Effector memory CD8-positive, alpha-beta T cell (primary cell): Measurements from ENCODE around the gene UBA52.
A peak's percentile ranks its signal among the peaks of the same experiment; 100 is the strongest.
"Not testable (repeated sequence)": the region's sequence is repeated elsewhere in the genome, so short reads cannot be mapped to it uniquely, and the experiment has no call there.

Experiments
- ATAC-seq: fragments of 150-1000 bp; cut with Tn5 transposase; replicated peaks from 2 replicates; pipeline ENCODE4 v1.10.0; 2021; ENCODE audit warnings: mild to moderate bottlenecking, moderate library complexity
- DNase-seq, 3 experiments: peaks; one replicate each; pipeline ENCODE4 v3.0.0; 2021
- H3K27ac Mint-ChIP-seq, 2 donors: one replicate each; pipeline ENCODE4 v1.8.0; 2022; ENCODE audit warnings: mild to moderate bottlenecking in 2 of 2, mixed read lengths in 2 of 2, moderate library complexity in 2 of 2
- H3K27me3 Mint-ChIP-seq, 2 donors: one replicate each; pipeline ENCODE4 v1.8.0; 2022; ENCODE audit warnings: mixed read lengths in 2 of 2
- H3K36me3 Mint-ChIP-seq: one replicate; pipeline ENCODE4 v1.8.0; 2022; ENCODE audit warnings: mild to moderate bottlenecking, moderate library complexity, mixed read lengths; ENCODE audit not compliant: insufficient read depth
- H3K4me1 Mint-ChIP-seq, 2 donors: one replicate each; pipeline ENCODE4 v1.8.0; 2022; ENCODE audit warnings: low read depth in 2 of 2, mixed read lengths in 2 of 2
- H3K4me3 Mint-ChIP-seq, 2 donors: one replicate each; pipeline ENCODE4 v1.8.0; 2022; ENCODE audit warnings: mild to moderate bottlenecking in 2 of 2, mixed read lengths in 2 of 2, moderate library complexity in 2 of 2
- H3K9me3 Mint-ChIP-seq, 2 donors: one replicate each; pipeline ENCODE4 v1.8.0; 2022; ENCODE audit warnings: mixed read lengths in 2 of 2

The UBA52 gene

DNA sequence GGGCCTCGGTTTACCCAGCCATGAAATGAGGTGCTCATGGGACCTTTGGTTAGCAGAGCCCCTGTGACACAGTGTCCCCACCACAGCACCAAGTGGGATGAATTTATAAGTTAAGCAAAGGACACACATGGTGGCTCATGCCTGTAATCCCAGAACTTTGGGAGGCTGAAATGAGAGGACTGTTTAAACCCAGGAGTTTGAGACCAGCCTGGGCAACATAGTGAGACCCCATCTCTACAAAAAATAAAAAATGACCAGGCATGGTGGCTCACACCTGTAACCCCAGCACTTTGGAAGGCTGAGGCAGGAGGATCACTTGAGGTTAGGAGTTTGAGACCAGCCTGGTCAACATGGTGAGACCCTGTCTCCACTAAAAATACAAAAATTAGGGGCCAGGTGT lies 31.5 kb upstream of the UBA52 start:
- not testable (repeated sequence) for DNase-seq, H3K27me3 Mint-ChIP-seq, ATAC-seq, H3K4me3 Mint-ChIP-seq, H3K9me3 Mint-ChIP-seq
- Mint-ChIP-seq H3K4me1 (peaks cover 18 to 25% of the 10 kb centered on the region in 2 donors), H3K36me3 (peaks cover 38% of the 10 kb centered on the region), H3K27ac (peak overlapping the region; percentile 32 to 46)

DNA sequence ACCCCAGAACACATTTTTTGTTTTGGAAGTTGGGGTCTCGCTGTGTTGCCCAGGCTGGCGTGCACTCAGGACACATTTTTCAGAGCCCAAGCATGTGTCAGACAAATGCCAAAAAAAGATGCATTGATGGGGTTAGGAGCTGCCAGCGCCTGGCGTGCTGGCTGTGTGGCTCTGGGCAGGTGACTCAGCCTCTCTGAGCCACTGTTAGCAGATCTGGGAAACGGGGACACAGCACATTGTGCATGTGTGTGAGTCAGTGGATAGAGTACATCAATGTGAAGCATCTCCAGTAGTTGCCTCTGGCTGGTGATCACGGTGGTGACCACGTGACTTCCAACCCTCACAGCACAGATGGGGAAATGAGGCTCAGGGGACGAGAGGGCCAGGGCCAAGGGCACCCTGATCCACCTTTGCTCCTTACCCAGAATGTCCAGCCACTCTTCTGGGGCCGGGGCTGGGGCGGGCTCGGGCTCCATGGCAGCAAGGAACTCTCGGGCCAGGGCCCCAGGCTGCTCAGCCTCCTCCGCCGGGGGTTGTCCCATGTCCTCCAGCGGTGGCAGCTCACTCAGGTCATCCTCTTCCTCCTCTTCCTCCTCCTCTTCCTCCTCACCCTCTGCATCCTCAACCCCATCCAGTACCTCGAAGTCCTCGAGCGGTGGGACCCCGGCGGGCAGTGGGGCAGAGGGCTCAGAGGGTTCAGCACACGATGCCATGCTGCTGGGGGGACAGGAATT lies 30.2 kb upstream of the UBA52 start:
- Mint-ChIP-seq H3K36me3 (peaks cover 38% of the 10 kb centered on the region), H3K4me3 (peak overlapping the region in 1 of 2 donors; percentile 97), H3K9me3 (no peaks in the 10 kb centered on the region), H3K27ac (peak overlapping the region; percentile 64 to 97), H3K4me1 (peaks cover 18 to 25% of the 10 kb centered on the region in 2 donors), H3K27me3 (no peaks in the 10 kb centered on the region)
- ATAC-seq = no peak
- no peak for DNase-seq

- Mint-ChIP-seq H3K4me3 (peak overlapping the region; percentile 95 to 97), H3K27ac (peak overlapping the region; percentile 97 to 98), H3K4me1 (peaks cover 18 to 22% of the 10 kb centered on the region in 2 donors), H3K9me3 (no peaks in the 10 kb centered on the region), H3K36me3 (peaks cover 38% of the 10 kb centered on the region), H3K27me3 (no peaks in the 10 kb centered on the region)
- DNase-seq (no peak), ATAC-seq (no peak)
Measured at GRCh38 chr19:18541992-18542940, 29.4 kb upstream of the UBA52 start.

DNA sequence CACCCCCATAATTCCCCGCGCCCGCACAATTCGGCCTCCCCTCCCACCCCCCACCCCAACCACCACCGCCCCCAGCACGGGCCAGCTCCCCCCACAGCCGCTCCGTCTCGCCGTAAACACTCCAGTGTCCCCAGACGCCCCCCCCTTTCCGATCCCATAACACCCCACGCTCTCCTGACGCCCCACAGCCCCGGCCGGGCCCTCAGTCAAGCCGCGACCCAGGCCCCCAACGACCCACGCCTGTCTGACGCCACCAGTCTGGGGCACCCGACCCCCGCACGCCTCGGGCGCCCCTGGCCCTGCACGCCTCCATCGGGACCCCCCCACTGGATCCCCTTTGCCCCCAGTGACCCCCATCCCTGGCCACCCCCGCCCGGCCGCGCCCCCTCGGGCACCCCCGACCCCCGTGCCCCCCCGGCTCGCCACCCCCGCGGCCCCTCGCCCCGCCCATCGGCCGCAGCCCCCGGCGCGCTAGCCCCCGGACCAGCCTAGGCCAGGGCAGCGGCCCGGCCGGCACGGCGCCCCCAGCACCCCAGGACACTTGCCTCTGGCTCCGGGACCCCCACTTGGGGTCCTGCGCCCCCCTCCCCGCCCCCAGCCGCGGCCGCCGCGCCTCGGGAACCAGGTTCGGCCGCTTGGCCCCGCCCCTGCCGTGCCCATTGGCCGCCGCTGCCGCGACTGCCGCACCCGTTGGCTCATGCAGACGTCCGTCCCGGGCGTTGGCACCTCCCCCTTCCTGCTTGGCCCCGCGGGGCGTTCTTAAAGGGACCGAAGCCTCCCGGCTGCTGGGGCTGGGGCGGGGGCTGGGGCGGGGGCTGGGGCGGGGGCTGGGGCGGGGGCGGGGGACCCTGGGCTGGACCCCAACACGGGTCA lies 28.5 kb upstream of the UBA52 start, which contains the start of gene FKBP8:
Gene FKBP8, minus strand, starts transcription at position 633 of the 873 bp plus-strand sequence. CDS start 1,603 bp downstream, outside the sequence.
- peaks cover 38% of the 10 kb centered on the region for H3K36me3 Mint-ChIP-seq

DNA sequence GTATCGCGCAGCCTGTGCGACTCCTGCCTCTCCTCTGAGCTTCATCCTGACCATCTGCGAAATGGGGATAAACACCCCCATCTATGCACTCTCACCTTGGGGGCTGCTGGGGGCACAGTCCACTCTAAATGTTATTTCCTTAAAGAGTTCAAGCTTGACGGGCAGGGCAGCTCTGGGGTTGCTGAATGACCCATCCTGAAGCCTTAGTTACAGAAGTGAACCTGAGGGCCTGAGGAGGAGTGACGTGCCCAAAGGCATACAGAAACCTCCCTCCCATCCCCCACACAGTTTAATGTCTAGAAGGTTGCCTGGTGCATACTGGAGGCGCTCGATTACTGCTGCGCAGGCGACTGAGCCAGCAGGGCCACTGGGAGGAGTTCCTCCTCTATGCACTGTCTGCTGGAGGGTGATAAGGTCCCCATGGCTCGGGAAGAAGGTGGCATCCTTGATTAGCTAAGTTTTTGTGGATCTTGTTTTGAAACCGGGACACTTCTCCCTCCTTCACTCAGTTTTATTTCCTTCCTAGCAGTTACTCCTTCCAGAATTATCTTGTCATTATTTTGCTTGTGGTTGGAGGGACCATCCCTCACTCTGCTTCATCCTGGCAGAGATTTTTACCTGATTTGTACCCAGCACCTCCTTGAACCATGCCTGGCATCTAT lies 27.7 kb upstream of the UBA52 start:
- peak; percentile 69 to 81 (median 76) for DNase-seq
- Mint-ChIP-seq H3K4me3 (peak overlapping the region; percentile 95 to 97), H3K27me3 (no peaks in the 10 kb centered on the region), H3K9me3 (no peaks in the 10 kb centered on the region), H3K36me3 (peaks cover 32% of the 10 kb centered on the region), H3K27ac (peak overlapping the region; percentile 97 to 98), H3K4me1 (peaks cover 18 to 22% of the 10 kb centered on the region in 2 donors)
- peak; percentile 78 for ATAC-seq

More for the DNA sequence above, 28.5 kb upstream of the UBA52 start, which contains the start of gene FKBP8:
- Mint-ChIP-seq H3K27ac (peak within 1 kb of the TSS; percentile 97 to 98), H3K4me1 (peaks cover 18 to 22% of the 10 kb centered on the region in 2 donors), H3K27me3 (no peaks in the 10 kb centered on the region), H3K4me3 (peak within 1 kb of the TSS; percentile 95 to 97), H3K9me3 (no peaks in the 10 kb centered on the region)
- peak; percentile 94 for ATAC-seq
- peak; percentile 92 to 93 (median 93) for DNase-seq

- Mint-ChIP-seq H3K27ac (no peak overlapping the region), H3K27me3 (no peaks in the 10 kb centered on the region), H3K4me1 (no peaks in the 10 kb centered on the region)
Measured at GRCh38 chr19:18551631-18552030, 20.0 kb upstream of the UBA52 start.

DNA sequence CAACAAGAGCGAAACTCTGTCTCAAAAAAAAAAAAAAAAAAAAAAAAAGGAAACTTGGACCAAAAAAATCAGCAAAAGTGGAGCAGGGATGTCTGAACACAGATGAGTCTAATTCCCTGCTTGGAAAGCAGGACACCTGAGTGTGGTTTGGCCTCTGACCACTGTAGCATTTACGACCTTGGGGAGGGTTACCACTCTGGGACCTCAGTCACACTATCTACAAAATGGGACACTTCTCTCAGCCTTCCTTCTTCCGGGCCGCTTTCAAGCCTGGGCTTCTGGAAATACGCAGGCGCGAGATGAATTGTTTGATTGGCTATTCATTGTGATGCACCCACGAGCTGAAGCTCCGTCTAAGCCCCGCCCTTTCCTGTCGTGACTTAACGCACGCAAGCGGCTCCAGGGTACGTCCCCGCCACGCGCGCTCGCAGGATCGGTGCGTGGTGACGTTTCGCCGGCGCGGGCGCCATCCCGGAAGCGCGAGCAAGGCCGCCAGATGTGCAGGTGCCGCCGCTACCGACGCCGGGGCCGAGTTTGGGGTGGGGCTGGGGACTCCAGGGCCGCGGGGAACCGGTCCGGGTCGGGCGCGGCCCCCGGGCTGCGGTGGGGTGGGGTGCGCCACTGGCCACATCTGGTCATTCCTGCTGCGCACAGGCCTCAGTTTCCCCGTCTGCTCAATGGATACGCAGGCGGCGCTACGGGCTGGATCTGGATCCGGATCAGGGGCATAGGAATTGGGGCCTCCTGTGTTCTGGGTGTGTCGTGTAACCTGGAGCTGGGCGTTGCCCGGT lies 14.1 kb upstream of the UBA52 start, which contains the start of gene KXD1:
Gene KXD1, plus strand, starts transcription at position 460 of the 791 bp plus-strand sequence. CDS start 4,187 bp downstream, outside the sequence.
- ATAC-seq (peak; percentile 98), DNase-seq (peak; percentile 96 to 98 (median 96))
- peak within 1 kb of the TSS; percentile 89 for H3K4me3 Mint-ChIP-seq
- no peaks in the 10 kb centered on the region for H3K27me3 Mint-ChIP-seq
- peaks cover 10 to 16% of the 10 kb centered on the region in 2 donors for H3K4me1 Mint-ChIP-seq
- peak within 1 kb of the TSS; percentile 91 to 95 for H3K27ac Mint-ChIP-seq
- no peaks in the 10 kb centered on the region for H3K9me3 Mint-ChIP-seq
- H3K36me3 Mint-ChIP-seq = peaks cover 22% of the 10 kb centered on the region

More at GRCh38 chr19:18551631-18552030, 20.0 kb upstream of the UBA52 start:
- DNase-seq = no peak
- no peaks in the 10 kb centered on the region for H3K9me3 Mint-ChIP-seq
- no peak for ATAC-seq
- H3K4me3 Mint-ChIP-seq = no peak overlapping the region
- peaks cover 5% of the 10 kb centered on the region for H3K36me3 Mint-ChIP-seq

- H3K4me1 Mint-ChIP-seq = peaks cover 10 to 16% of the 10 kb centered on the region in 2 donors
- H3K27ac Mint-ChIP-seq = peak overlapping the region; percentile 91 to 95
- peak overlapping the region; percentile 89 for H3K4me3 Mint-ChIP-seq
- no peaks in the 10 kb centered on the region for H3K9me3 Mint-ChIP-seq
- peaks cover 26% of the 10 kb centered on the region for H3K36me3 Mint-ChIP-seq
- H3K27me3 Mint-ChIP-seq = no peaks in the 10 kb centered on the region
- ATAC-seq (no peak), DNase-seq (no peak)
Measured at GRCh38 chr19:18558202-18558555, 13.5 kb upstream of the UBA52 start.

DNA sequence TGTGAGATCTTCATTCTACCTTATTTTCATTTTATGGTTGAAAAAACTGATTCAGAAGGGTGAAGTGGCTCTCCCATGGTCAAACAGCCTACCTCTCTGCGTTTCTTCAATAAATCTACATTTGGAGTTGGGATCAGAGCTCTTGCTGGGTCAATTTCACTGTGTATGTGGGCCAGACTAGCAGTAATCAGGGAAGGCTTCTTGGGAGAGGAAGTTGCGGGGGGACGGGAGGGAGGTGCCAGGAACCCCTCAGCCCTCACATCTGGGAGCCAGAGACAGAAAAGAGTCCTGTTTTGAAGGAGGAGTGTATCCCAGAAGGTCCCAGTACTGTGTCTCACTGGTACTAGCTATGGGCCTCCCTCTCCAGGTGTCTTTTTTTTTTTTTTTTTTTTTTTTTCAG lies 13.1 kb upstream of the UBA52 start:
- peaks cover 31% of the 10 kb centered on the region for H3K36me3 Mint-ChIP-seq
- peak overlapping the region; percentile 89 for H3K4me3 Mint-ChIP-seq
- no peaks in the 10 kb centered on the region for H3K27me3 Mint-ChIP-seq
- H3K4me1 Mint-ChIP-seq = peaks cover 10 to 16% of the 10 kb centered on the region in 2 donors
- ATAC-seq (no peak), DNase-seq (no peak)
- H3K27ac Mint-ChIP-seq = peak overlapping the region; percentile 91 to 95
- no peaks in the 10 kb centered on the region for H3K9me3 Mint-ChIP-seq

DNA sequence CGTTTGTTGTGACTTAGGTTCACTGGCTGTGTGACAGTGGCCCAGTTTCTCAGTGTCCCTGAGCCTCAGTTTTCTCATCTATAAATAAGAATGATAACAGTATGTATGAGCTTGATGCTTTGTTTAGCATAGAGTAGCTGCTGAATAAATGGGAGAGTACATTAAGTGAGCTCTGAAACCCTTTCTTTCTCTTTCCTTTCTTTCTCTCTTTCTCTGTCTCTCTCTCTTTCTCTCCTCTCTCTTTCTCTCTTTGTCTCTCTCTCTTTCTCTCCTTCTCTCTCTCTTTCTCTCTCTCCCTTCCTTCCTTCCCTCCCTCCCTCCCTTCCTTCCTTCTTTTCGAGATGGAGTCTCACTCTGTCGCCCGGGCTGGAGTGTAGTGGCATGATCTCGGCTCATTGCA lies 12.0 kb upstream of the UBA52 start:
- no peak for DNase-seq
- Mint-ChIP-seq H3K27me3 (no peaks in the 10 kb centered on the region), H3K4me3 (peak overlapping the region; percentile 89), H3K27ac (peak overlapping the region; percentile 91 to 95), H3K9me3 (no peaks in the 10 kb centered on the region), H3K36me3 (peaks cover 38% of the 10 kb centered on the region), H3K4me1 (peaks cover 10 to 16% of the 10 kb centered on the region in 2 donors)
- no peak for ATAC-seq

DNA sequence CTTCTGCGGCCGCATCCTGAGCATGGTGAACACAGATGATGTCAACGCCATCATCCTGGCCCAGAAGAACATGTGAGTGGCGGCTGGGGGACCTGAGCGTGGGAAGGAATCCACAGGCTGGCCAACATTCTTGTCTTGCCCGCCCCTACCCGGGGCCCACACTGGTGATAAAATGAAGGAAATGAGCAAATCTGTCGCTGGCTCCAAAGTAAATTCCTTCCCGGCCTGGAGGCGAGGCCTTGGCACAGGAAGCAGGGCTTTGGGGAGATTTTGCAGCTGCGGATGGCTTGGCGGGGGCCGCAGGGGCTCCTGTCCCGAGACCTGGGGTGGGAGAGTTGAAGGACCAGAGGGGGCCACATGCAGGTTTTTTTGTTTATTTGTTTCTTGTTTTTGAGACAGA lies 9.6 kb upstream of the UBA52 start:
- no peak for DNase-seq
- Mint-ChIP-seq H3K9me3 (no peaks in the 10 kb centered on the region), H3K27ac (no peak overlapping the region), H3K4me3 (no peak overlapping the region), H3K27me3 (no peaks in the 10 kb centered on the region), H3K4me1 (peaks cover 10 to 16% of the 10 kb centered on the region in 2 donors), H3K36me3 (peaks cover 54% of the 10 kb centered on the region)
- no peak for ATAC-seq

GRCh38 chr19:18566953-18567352 lies 4.7 kb upstream of the UBA52 start:
- Mint-ChIP-seq H3K27ac (no peak overlapping the region), H3K27me3 (no peaks in the 10 kb centered on the region), H3K36me3 (peaks cover 68% of the 10 kb centered on the region), H3K4me3 (no peak overlapping the region), H3K4me1 (peaks cover 6 to 8% of the 10 kb centered on the region in 2 donors), H3K9me3 (no peaks in the 10 kb centered on the region)
- ATAC-seq = no peak
- DNase-seq = no peak
